ENCODE measurements around the gene PDE11A. TPM values are rescaled to one million over a fixed set of nuclear protein-coding genes. Genes with fewer than 3 reads are reported as not detected.

The PDE11A gene
- total RNA-seq, 1 donor from 2014 or later, result 0.27 TPM

- Mint-ChIP-seq H3K4me1 (ENCODE audit: low read depth, unreplicated experiment) (peaks cover 3% of the 10 kb centered on the region), H3K27me3 (ENCODE audit: unreplicated experiment) (no peaks in the 10 kb centered on the region), H3K27ac (ENCODE audit: unreplicated experiment) (no peak overlapping the region), H3K9me3 (ENCODE audit: unreplicated experiment) (peaks cover 4% of the 10 kb centered on the region), H3K4me3 (ENCODE audit: unreplicated experiment) (no peak overlapping the region), H3K36me3 (ENCODE audit: unreplicated experiment) (peaks cover 5% of the 10 kb centered on the region)
- no peak for DNase-seq
- no peak for TF ChIP-seq CTCF (IDR thresholded peaks at IDR 0.05; ENCODE audit: partially characterized antibody, unreplicated experiment)
Measured at GRCh38 chr2:177611310-177611886, 461.2 kb downstream of the PDE11A start.

GRCh38 chr2:177610813-177611212 is 461.8 kb downstream of the PDE11A start:
- DNase-seq, result no peak
- no peak for TF ChIP-seq CTCF (IDR thresholded peaks at IDR 0.05; ENCODE audit: partially characterized antibody, unreplicated experiment)
- no peak overlapping the region for H3K4me3 Mint-ChIP-seq (ENCODE audit: unreplicated experiment)
- H3K9me3 Mint-ChIP-seq (ENCODE audit: unreplicated experiment), result peaks cover 4% of the 10 kb centered on the region
- peaks cover 5% of the 10 kb centered on the region for H3K4me1 Mint-ChIP-seq (ENCODE audit: low read depth, unreplicated experiment)
- H3K27me3 Mint-ChIP-seq (ENCODE audit: unreplicated experiment), result no peaks in the 10 kb centered on the region
- H3K27ac Mint-ChIP-seq (ENCODE audit: unreplicated experiment), result no peak overlapping the region
- peaks cover 5% of the 10 kb centered on the region for H3K36me3 Mint-ChIP-seq (ENCODE audit: unreplicated experiment)

DNA sequence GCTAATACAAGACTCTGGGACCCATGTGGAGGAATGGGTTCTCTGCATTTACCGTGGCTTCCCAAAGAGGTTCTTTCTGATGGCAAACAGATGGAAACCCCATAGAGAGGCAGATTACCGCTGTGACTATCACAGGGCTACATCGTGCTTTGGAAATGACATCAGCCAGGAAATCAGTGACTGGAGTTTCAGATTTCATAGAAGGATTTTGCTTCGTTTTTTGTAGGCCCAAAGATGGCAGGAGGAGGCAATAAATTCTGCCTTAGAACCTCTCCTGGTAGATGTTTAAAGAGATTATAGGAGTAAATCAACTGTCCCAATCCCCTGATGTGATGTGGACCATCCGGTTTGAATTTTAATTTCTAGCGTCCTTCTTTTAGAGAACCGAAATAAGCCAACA is 465.9 kb downstream of the PDE11A start:
- H3K4me3 Mint-ChIP-seq (ENCODE audit: unreplicated experiment), result no peak overlapping the region
- DNase-seq, result no peak
- H3K36me3 Mint-ChIP-seq (ENCODE audit: unreplicated experiment), result peaks cover 5% of the 10 kb centered on the region
- no peak for TF ChIP-seq CTCF (IDR thresholded peaks at IDR 0.05; ENCODE audit: partially characterized antibody, unreplicated experiment)
- peaks cover 26% of the 10 kb centered on the region for H3K4me1 Mint-ChIP-seq (ENCODE audit: low read depth, unreplicated experiment)
- no peaks in the 10 kb centered on the region for H3K27me3 Mint-ChIP-seq (ENCODE audit: unreplicated experiment)
- H3K9me3 Mint-ChIP-seq (ENCODE audit: unreplicated experiment), result peaks cover 4% of the 10 kb centered on the region
- no peak overlapping the region for H3K27ac Mint-ChIP-seq (ENCODE audit: unreplicated experiment)

- Mint-ChIP-seq H3K27me3 (ENCODE audit: unreplicated experiment) (no peaks in the 10 kb centered on the region), H3K36me3 (ENCODE audit: unreplicated experiment) (peaks cover 5% of the 10 kb centered on the region), H3K9me3 (ENCODE audit: unreplicated experiment) (peaks cover 4% of the 10 kb centered on the region), H3K4me3 (ENCODE audit: unreplicated experiment) (no peak overlapping the region), H3K27ac (ENCODE audit: unreplicated experiment) (no peak overlapping the region), H3K4me1 (ENCODE audit: low read depth, unreplicated experiment) (peaks cover 29% of the 10 kb centered on the region)
- peak; percentile 69 for TF ChIP-seq CTCF (IDR thresholded peaks at IDR 0.05; ENCODE audit: partially characterized antibody, unreplicated experiment)
- DNase-seq, result no peak
Measured at GRCh38 chr2:177604271-177605065, 468.1 kb downstream of the PDE11A start.

- Mint-ChIP-seq H3K4me1 (ENCODE audit: low read depth, unreplicated experiment) (peaks cover 32% of the 10 kb centered on the region), H3K27ac (ENCODE audit: unreplicated experiment) (peak overlapping the region; percentile 19), H3K36me3 (ENCODE audit: unreplicated experiment) (peaks cover 5% of the 10 kb centered on the region), H3K27me3 (ENCODE audit: unreplicated experiment) (no peaks in the 10 kb centered on the region), H3K9me3 (ENCODE audit: unreplicated experiment) (peaks cover 1% of the 10 kb centered on the region), H3K4me3 (ENCODE audit: unreplicated experiment) (no peak overlapping the region)
- TF ChIP-seq CTCF (IDR thresholded peaks at IDR 0.05; ENCODE audit: partially characterized antibody, unreplicated experiment), result no peak
- no peak for DNase-seq
Measured at GRCh38 chr2:177603768-177604167, 468.8 kb downstream of the PDE11A start.
